ENCODE measurements around the gene SFPQ.
A peak's percentile ranks its signal among the peaks of the same experiment; 100 is the strongest.

SFPQ gene

GRCh38 chr1:35181790-35182455 is 11.0 kb downstream of the SFPQ start:
- TF ChIP-seq MAX (IDR thresholded peaks at IDR 0.05; ENCODE audit: low read depth, low read length) (no peak), POLR2A (IDR thresholded peaks at IDR 0.05; ENCODE audit: extremely low read depth, insufficient read length) (no peak), MYC (IDR thresholded peaks at IDR 0.05; ENCODE audit: low read depth, low read length) (no peak)
- TF ChIP-seq, protein P1, sequence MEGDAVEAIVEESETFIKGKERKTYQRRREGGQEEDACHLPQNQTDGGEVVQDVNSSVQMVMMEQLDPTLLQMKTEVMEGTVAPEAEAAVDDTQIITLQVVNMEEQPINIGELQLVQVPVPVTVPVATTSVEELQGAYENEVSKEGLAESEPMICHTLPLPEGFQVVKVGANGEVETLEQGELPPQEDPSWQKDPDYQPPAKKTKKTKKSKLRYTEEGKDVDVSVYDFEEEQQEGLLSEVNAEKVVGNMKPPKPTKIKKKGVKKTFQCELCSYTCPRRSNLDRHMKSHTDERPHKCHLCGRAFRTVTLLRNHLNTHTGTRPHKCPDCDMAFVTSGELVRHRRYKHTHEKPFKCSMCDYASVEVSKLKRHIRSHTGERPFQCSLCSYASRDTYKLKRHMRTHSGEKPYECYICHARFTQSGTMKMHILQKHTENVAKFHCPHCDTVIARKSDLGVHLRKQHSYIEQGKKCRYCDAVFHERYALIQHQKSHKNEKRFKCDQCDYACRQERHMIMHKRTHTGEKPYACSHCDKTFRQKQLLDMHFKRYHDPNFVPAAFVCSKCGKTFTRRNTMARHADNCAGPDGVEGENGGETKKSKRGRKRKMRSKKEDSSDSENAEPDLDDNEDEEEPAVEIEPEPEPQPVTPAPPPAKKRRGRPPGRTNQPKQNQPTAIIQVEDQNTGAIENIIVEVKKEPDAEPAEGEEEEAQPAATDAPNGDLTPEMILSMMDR (IDR thresholded peaks at IDR 0.05; ENCODE audit: low read depth, low read length), result no peak
- DNase-seq (ENCODE audit: low read depth), result no peak
- H3K4me3 ChIP-seq (ENCODE audit: low read depth, low read length), result no peak overlapping the region

DNA sequence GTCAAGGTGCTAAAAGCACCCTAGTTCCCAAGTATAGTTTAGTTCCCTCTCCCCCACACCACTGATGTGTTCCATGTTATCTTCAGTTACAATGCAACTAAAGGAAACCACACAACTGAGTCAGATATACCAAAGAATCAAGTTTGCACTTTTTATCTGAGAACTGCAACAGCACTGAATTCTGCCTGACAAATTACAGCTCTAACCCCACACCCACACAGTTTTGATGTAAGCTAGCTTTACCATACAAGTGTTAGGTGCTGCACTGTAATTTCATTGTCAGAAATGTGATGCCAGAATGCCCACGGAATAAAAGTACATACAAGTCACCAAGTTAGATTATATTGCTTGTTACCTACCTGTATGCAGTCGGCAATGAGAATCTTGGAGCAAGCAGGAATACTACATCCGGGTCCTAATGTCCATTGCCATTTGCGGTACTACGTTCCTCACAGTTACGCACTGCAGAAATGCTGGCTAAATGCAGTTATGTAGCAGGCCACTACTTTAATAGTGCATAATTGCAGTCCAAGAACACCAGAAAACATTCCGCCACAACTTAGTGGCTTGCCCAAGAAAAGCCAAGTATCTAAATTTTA is 12.1 kb downstream of the SFPQ start:
- H3K4me3 ChIP-seq (ENCODE audit: low read depth, low read length), result no peak overlapping the region
- peak; percentile 41 for DNase-seq (ENCODE audit: low read depth)
- TF ChIP-seq MAX (IDR thresholded peaks at IDR 0.05; ENCODE audit: low read depth, low read length) (no peak), POLR2A (IDR thresholded peaks at IDR 0.05; ENCODE audit: extremely low read depth, insufficient read length) (no peak), MYC (IDR thresholded peaks at IDR 0.05; ENCODE audit: low read depth, low read length) (no peak)
- TF ChIP-seq, protein P1 (IDR thresholded peaks at IDR 0.05; ENCODE audit: low read depth, low read length), result no peak

DNA sequence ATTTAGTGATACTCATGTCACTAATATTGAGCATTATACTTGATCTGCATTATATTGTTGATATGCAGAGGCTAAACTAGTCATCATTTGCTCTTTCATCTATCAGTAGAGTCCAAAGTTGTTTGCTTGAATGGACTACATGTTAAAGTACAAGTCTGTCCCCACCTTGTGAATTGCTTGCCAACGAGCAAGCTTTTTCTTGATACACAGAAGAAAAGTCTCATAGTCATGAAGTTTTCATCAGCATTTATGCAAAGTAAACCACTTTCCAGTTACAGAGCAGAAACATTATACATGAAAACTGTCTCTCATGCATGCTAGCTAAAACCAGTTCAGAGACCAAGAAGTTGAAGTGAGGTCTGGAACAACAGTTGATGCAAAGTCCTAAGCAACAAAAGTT is 13.0 kb downstream of the SFPQ start:
- TF ChIP-seq, protein P1 (IDR thresholded peaks at IDR 0.05; ENCODE audit: low read depth, low read length), result no peak
- TF ChIP-seq POLR2A (IDR thresholded peaks at IDR 0.05; ENCODE audit: extremely low read depth, insufficient read length), result no peak
- no peak for TF ChIP-seq MAX (IDR thresholded peaks at IDR 0.05; ENCODE audit: low read depth, low read length)
- TF ChIP-seq MYC (IDR thresholded peaks at IDR 0.05; ENCODE audit: low read depth, low read length), result no peak
- no peak for DNase-seq (ENCODE audit: low read depth)
- no peak overlapping the region for H3K4me3 ChIP-seq (ENCODE audit: low read depth, low read length)

DNA sequence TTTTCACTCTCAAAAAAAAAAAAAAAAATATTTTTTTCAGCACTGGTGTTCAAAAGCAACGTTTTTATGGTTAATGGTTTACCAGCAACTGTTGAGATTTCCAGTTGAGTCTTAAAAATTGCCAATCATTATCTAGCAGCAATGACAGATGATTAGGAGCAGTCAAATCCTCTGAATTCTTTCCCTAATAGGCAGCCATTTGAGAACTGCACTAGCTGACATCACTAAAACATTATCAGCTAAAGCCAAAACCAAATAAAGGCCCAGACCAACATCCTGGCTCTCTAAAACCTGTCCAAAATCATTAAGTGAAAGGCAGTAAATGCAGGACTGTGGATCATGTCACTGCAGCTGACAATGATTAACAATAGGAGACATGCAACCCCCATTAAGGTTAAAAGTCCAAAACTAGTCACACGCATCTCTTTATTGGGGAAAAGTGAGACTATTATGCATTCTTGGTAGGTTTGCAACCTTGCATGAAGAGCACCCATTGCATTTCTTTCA is 14.0 kb downstream of the SFPQ start:
- TF ChIP-seq MYC (IDR thresholded peaks at IDR 0.05; ENCODE audit: low read depth, low read length) (no peak), MAX (IDR thresholded peaks at IDR 0.05; ENCODE audit: low read depth, low read length) (no peak)
- TF ChIP-seq, protein P1 (IDR thresholded peaks at IDR 0.05; ENCODE audit: low read depth, low read length), result no peak
- H3K4me3 ChIP-seq (ENCODE audit: low read depth, low read length), result no peak overlapping the region
- no peak for DNase-seq (ENCODE audit: low read depth)

GRCh38 chr1:35178295-35178695 is 14.7 kb downstream of the SFPQ start:
- TF ChIP-seq, protein P1 (IDR thresholded peaks at IDR 0.05; ENCODE audit: low read depth, low read length), result no peak
- TF ChIP-seq MAX (IDR thresholded peaks at IDR 0.05; ENCODE audit: low read depth, low read length), result no peak
- no peak for TF ChIP-seq POLR2A (IDR thresholded peaks at IDR 0.05; ENCODE audit: extremely low read depth, insufficient read length)
- no peak for TF ChIP-seq MYC (IDR thresholded peaks at IDR 0.05; ENCODE audit: low read depth, low read length)

More at GRCh38 chr1:35178295-35178695, 14.7 kb downstream of the SFPQ start:
- H3K4me3 ChIP-seq (ENCODE audit: low read depth, low read length), result no peak overlapping the region
- no peak for DNase-seq (ENCODE audit: low read depth)

Measured in NB4 (cell line).